ENCODE results near the gene NUBP2.

NUBP2 gene

GRCh38 chr16:1812732-1813163 lies 30.0 kb downstream of the NUBP2 start:
- peak; percentile 35 for DNase-seq

- DNase-seq: no peak
Measured at GRCh38 chr16:1815461-1815860, 32.7 kb downstream of the NUBP2 start.

GRCh38 chr16:1816396-1817275 lies 33.9 kb downstream of the NUBP2 start:
- DNase-seq: no peak

GRCh38 chr16:1817276-1817589 lies 34.5 kb downstream of the NUBP2 start:
- DNase-seq: no peak

- no peak for DNase-seq
Measured at GRCh38 chr16:1817716-1818115, 35.0 kb downstream of the NUBP2 start.

- DNase-seq: no peak
Measured at GRCh38 chr16:1818204-1818872, 35.6 kb downstream of the NUBP2 start.

- no peak for DNase-seq
Measured at GRCh38 chr16:1818873-1819525, 36.2 kb downstream of the NUBP2 start.

- DNase-seq: no peak
Measured at GRCh38 chr16:1819611-1820010, 36.9 kb downstream of the NUBP2 start.

GRCh38 chr16:1820096-1820945 lies 37.6 kb downstream of the NUBP2 start:
- DNase-seq: no peak

- DNase-seq: no peak
Measured at GRCh38 chr16:1820946-1821290, 38.2 kb downstream of the NUBP2 start.

- DNase-seq: no peak
Measured at GRCh38 chr16:1821861-1822611, 39.3 kb downstream of the NUBP2 start.

GRCh38 chr16:1822801-1823200 lies 40.0 kb downstream of the NUBP2 start:
- no peak for DNase-seq

- no peak for DNase-seq
Measured at GRCh38 chr16:1823821-1824220, 41.1 kb downstream of the NUBP2 start.

GRCh38 chr16:1825381-1825863 lies 42.7 kb downstream of the NUBP2 start:
- DNase-seq: no peak

GRCh38 chr16:1825864-1826690 lies 43.3 kb downstream of the NUBP2 start:
- peak; percentile 43 for DNase-seq

GRCh38 chr16:1826691-1827573 lies 44.2 kb downstream of the NUBP2 start, which contains the start of the genes FAHD1 and HAGH:
TSS of gene FAHD1 (plus strand) at chr16:1827206. CDS start at chr16:1827239, 33 bp downstream.
TSS of gene HAGH (minus strand) at chr16:1826825. CDS start at chr16:1826787, 38 bp downstream.
- peak; percentile 88 for DNase-seq

GRCh38 chr16:1828645-1829410 lies 46.1 kb downstream of the NUBP2 start:
- no peak for DNase-seq

- no peak for DNase-seq
Measured at GRCh38 chr16:1830213-1830612, 47.5 kb downstream of the NUBP2 start.
